Activated naive CD4-positive, alpha-beta T cell treated with anti-CD3 and anti-CD28 coated beads, Interleukin-2, amount 10 ng/mL, durations not matched to agents 5 hours and 36 hours (primary cell): Measurements from ENCODE around the gene SS18L1. TPM values are rescaled to one million over a fixed set of nuclear protein-coding genes. Genes with fewer than 3 reads are reported as not detected.

Experiments used
- total RNA-seq, 2 experiments: library from RNA; stranded (reverse); gene quantifications; one replicate each; pipeline ENCODE4 v1.2.3, GENCODE V29; 2021

Gene SS18L1, protein sequence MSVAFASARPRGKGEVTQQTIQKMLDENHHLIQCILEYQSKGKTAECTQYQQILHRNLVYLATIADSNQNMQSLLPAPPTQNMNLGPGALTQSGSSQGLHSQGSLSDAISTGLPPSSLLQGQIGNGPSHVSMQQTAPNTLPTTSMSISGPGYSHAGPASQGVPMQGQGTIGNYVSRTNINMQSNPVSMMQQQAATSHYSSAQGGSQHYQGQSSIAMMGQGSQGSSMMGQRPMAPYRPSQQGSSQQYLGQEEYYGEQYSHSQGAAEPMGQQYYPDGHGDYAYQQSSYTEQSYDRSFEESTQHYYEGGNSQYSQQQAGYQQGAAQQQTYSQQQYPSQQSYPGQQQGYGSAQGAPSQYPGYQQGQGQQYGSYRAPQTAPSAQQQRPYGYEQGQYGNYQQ
- 10 to 100 TPM; 16.9 to 18.0 TPM for total RNA-seq

DNA sequence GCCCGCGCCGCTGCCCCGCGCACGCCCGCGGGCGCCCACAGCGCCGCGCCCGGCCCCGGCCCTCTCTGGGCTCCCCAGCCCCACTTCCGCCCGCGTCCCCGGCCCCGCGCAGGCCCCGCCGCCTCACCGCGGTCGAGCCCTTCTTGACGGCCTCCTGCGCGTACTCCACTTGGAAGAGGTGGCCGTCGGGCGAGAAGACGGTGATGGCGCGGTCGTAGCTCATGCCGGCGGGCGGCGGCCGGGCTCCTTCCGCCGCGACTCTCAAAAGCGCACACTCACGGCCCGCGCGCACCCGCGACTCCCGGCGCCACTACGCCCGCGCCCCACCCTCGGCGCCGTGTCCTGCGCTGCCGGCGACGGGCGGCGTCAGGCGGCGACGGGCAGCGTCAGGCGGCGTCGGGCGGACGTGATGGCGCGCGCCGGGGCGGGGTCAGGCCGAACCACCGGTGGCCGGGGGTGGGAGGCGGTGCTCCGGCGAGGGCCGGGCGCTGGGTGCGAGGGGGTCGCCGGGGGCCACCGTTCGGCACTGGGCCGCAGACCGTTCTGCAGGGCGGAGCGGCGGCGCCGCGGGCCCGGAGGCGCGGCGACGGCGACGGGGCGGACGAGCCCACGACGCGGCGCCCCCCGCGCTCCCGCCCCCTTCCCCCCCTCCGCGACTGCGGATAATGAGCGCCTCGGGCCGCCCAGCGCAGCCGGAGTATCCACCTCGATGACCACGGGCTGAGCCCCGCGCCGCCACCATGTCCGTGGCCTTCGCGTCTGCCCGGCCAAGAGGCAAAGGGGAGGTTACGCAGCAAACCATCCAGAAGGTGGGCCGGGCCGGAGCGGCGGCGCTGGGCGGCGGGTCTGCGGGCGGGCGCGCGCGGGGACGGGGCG is at the start of gene SS18L1, which contains the start of gene PSMA7:
SS18L1 (plus strand) TSS at position 689 of the 876 bp plus-strand sequence; CDS start at position 741, 52 bp downstream.
PSMA7 (minus strand) TSS at position 314 of the 876 bp plus-strand sequence; CDS start at position 223, 91 bp downstream.

DNA sequence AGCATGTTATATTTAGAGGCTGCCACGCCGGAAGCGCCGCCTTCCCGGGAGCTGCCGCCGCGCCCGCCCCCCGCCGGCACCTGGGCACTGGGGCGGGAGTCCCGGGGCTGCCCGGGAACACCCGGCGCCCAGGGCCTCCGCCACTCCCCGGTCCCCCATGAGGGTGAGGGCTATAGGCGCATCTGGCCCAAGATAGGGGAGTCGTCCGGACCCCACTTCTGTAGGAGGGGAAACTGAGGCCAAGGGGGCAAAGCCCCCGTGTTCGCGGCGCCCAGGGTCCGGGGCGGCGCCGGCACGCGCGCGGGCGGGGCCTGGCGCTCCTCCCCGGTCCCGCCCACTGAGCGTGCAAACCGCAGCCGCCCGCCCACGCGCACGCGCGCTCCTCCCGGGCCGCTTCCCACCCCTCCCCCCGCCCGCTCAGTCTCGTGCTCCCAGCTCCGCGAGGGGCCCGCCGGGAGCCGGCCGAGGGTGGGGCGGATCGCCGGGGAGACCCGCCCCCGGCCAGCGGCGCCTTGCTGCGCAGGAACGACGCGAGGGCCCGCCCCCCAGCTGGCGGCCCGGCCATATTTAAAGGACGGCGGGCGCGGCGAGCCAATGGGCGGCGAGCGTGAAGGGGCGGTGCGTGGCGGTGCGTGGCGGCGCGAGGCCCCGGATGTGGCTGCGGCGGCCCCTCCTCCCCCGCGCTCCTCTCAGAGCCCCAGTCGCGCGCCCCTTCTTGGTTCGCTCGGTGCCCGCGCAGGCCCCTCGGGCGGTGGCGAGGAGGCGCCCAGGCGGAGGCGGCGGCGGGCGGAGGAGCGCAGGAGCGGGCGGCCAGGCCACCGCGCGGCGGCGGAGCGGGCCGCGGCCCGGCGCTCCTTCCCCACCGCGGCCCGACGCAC is 21.6 kb upstream of the SS18L1 start, which contains the start of gene LSM14B:
LSM14B (plus strand) TSS at position 700 of the 878 bp plus-strand sequence. CDS start 192 bp downstream, outside the sequence.

DNA sequence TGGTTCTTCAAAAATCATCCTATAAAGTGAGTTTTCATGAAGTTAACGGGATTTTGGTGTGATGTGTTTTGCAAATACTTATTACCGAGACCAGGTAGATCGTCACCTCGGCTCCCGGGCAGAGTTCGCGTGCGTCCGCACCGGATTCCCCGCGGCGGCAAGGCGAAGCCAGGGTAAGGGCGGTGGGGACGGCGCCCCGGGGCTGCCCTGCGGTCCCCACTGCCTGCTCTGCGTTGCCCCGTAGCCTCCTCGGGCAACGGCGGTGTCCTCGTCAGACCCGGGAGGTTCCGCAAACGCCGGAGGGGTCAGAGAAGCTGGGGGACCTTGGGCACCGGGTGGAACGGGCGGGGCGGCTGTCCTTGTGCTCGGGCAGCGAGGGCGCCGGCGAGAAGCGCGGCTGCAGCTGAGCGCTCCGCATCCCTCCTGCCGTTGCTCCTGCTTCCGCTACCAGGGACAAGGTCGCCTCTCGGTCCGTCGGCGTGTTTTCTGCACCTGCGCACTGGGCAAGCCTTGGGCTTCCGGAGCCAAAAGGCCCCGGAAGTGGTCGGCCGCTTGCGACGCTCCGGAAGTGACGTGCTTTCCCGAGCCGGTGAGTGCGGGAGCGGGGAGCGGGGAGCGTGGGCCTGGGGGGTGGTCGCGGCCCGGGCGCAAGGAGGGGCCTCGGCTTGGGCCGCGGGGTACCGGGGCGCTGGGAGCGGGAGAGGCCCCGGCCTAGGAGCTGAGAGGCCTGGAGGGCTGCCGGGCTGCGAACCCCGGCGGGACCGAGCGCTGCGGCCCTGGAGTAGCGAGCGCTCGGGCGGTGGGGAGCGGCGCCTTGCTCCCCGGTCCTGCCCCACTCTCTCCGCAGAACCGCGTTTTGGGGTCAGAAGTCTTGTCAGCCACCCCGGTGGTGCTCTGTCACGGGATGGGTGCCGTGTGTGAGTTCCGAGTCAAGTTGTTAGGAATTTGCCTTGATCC is 39.2 kb downstream of the SS18L1 start, which contains the start of gene MTG2:
MTG2 (plus strand) TSS at position 560 of the 957 bp plus-strand sequence. CDS start 10,393 bp downstream, outside the sequence.

DNA sequence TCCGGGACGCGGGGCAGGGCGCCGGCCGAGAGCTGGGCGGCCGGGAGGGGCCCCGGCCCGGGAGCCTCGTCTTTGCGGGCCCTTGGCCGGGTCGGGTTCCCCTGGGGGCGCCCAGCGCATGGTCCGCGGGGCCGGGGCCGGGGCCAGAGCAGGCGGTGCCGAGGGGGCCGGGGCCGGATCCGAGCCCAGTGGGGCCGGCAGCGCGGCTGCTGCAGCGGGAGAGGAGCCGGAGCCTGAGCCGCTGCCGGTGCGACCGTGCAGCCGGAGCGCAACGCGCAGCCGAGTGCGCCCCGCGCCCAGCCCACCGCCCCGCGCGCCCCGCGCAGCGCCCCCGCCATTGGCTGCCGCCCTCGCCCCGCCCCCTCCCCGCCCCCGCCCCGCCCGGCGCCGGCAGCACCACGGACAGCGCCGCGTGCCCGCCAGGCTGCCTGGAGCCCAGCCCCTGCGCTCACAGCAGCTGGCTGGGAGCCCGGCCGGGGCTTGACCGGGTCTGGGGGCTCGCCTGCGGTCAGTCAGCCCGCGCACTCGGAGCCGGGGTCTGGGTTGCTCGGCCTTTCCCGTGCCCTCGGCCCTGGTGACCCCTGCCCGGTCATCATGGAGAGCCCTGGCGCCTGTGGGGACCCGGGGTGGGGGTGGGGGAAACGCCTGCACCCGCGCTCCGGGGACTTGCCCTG is 76.6 kb downstream of the SS18L1 start, which contains the start of gene HRH3:
HRH3 (minus strand) TSS at position 287 of the 674 bp plus-strand sequence. CDS start 308 bp downstream, outside the sequence.

Other genes starting within 250 kb of the SS18L1 start
- 10 to 100 TPM; 24.1 to 25.7 TPM for gene TAF4, start 77.9 kb upstream of the SS18L1 start, total RNA-seq
- 10 to 100 TPM; 46.3 to 46.4 TPM for gene LSM14B, start 21.3 kb upstream of the SS18L1 start, total RNA-seq
- gene PSMA7, start 375 bp upstream of the SS18L1 start, total RNA-seq, result 100 to 1,000 TPM; 235 to 248 TPM
- 10 to 100 TPM; 25.1 to 27.7 TPM for gene MTG2, start 39.3 kb downstream of the SS18L1 start, total RNA-seq
- not detected for gene HRH3, start 76.5 kb downstream of the SS18L1 start, total RNA-seq
- 10 to 100 TPM; 34.5 to 37.3 TPM for gene OSBPL2, start 94.8 kb downstream of the SS18L1 start, total RNA-seq
- 10 to 100 TPM; 68.2 to 69.4 TPM for gene ADRM1, start 159.2 kb downstream of the SS18L1 start, total RNA-seq
- gene LAMA5, start 223.5 kb downstream of the SS18L1 start, total RNA-seq, result 1 to 10 TPM in 1 of 2 experiments, under 1 TPM in 1; 0.94 to 1.2 TPM
- 1,000 to 10,000 TPM; 2,736 to 2,757 TPM for gene RPS21, start 243.3 kb downstream of the SS18L1 start, total RNA-seq